Adrenal gland (tissue), 5 donors: Measurements from ENCODE around the gene PMPCA.

Experiments
- CTCF ChIP-seq, 6 experiments: fragments of 450-650 bp in 4 of 6; fragments of 200-600 bp in 2 of 6; sonication (generic) in 1 of 6; IDR thresholded peaks; 1 replicate in 5 of 6; 2 replicates in 1 of 6; pipeline versions ENCODE4 v1.5.1 to v1.8.0; 2016 to 2021; ENCODE audit warnings: antibody characterized with exemption in 6 of 6, mild to moderate bottlenecking in 2 of 6, moderate library complexity in 1 of 6
- POLR2A ChIP-seq, 2 donors: fragments of 450-650 bp; IDR thresholded peaks; one replicate each; pipeline ENCODE4 v1.6.1; 2017; ENCODE audit warnings: antibody characterized with exemption in 2 of 2, mild to moderate bottlenecking in 2 of 2, moderate library complexity in 1 of 2
- donor health status: DM: no; HTN: no; CAD: no.

- TF ChIP-seq CTCF (IDR thresholded peaks at IDR 0.05) (no peak), POLR2A (IDR thresholded peaks at IDR 0.05) (no peak)
These were observed 33.6 kb downstream of the PMPCA start for GRCh38 chr9:136444102-136444501.
